Common myeloid progenitor, CD34-positive (primary cell): ENCODE measurements around the gene AOC2.
"Not testable (repeated sequence)": the region's sequence is repeated elsewhere in the genome, so short reads cannot be mapped to it uniquely, and the experiment has no call there.

Experiments
- CTCF ChIA-PET: fragments of 350-600 bp; sonication (Branson Sonifier 250); formaldehyde crosslinking; loops from one replicate; lab custom pipeline; 2021; ENCODE audit warnings: antibody characterized with exemption; lab: Charles Lee
- POLR2A ChIA-PET: fragments of 350-600 bp; sonication (Branson Sonifier 250); formaldehyde crosslinking; loops from one replicate; lab custom pipeline; 2021; ENCODE audit warnings: antibody characterized with exemption; lab: Charles Lee
- DNase-seq, 3 donors: peaks; one replicate each; pipeline versions ENCODE4 v3.0.0 to v3.0.0-alpha.2; 2013
- H3K27ac ChIP-seq, 2 experiments: 1 replicate in 1 of 2; 2 replicates in 1 of 2; pipeline ENCODE4 v1.7.0; 2013; ENCODE audit warnings: inconsistent platforms in 2 of 2, low read length in 2 of 2, mild to moderate bottlenecking in 2 of 2, low read depth in 1 of 2, moderate library complexity in 1 of 2; ENCODE audit not compliant: severe bottlenecking in 2 of 2, insufficient read depth in 1 of 2, poor library complexity in 1 of 2
- H3K27me3 ChIP-seq, 5 experiments: replicated peaks in 2 of 5; 1 replicate in 3 of 5; 2 replicates in 2 of 5; pipeline versions ENCODE4 v1.6.1 to v1.7.0; 2013; ENCODE audit warnings: low read length in 4 of 5, mild to moderate bottlenecking in 2 of 5, moderate library complexity in 2 of 5, inconsistent platforms in 1 of 5; ENCODE audit not compliant: insufficient read depth in 5 of 5, control insufficient read depth in 4 of 5
- H3K36me3 ChIP-seq, 4 experiments: 1 replicate in 2 of 4; 2 replicates in 2 of 4; pipeline versions ENCODE4 v1.6.1 to v1.7.0; 2013; ENCODE audit warnings: low read length in 3 of 4, control low read depth in 1 of 4, mild to moderate bottlenecking in 1 of 4; ENCODE audit not compliant: control insufficient read depth in 4 of 4, insufficient read depth in 4 of 4
- H3K4me1 ChIP-seq, 4 experiments: 1 replicate in 3 of 4; 2 replicates in 1 of 4; pipeline versions ENCODE4 v1.6.1 to v1.7.1; 2013; ENCODE audit warnings: low read length in 3 of 4, mild to moderate bottlenecking in 3 of 4, control low read depth in 1 of 4, inconsistent platforms in 1 of 4, moderate library complexity in 1 of 4; ENCODE audit not compliant: control insufficient read depth in 4 of 4, insufficient read depth in 4 of 4; ENCODE audit errors: control extremely low read depth in 1 of 4
- H3K4me3 ChIP-seq, 7 experiments: 1 replicate in 4 of 7; 2 replicates in 3 of 7; pipeline versions ENCODE4 v1.5.1 to v1.7.0; 2013; ENCODE audit warnings: mild to moderate bottlenecking in 7 of 7, low read length in 6 of 7, moderate library complexity in 6 of 7, inconsistent platforms in 2 of 7, low read depth in 2 of 7, control low read depth in 1 of 7; ENCODE audit not compliant: insufficient read depth in 4 of 7, control insufficient read depth in 1 of 7; ENCODE audit errors: extremely low read depth in 1 of 7
- H3K9me3 ChIP-seq, 5 experiments: 1 replicate in 4 of 5; 2 replicates in 1 of 5; pipeline versions ENCODE4 v1.6.1 to v1.7.1; 2013; ENCODE audit warnings: low read length in 4 of 5, mild to moderate bottlenecking in 2 of 5, inconsistent platforms in 1 of 5, low read depth in 1 of 5, moderate library complexity in 1 of 5; ENCODE audit not compliant: control insufficient read depth in 4 of 5, insufficient read depth in 2 of 5; ENCODE audit errors: control extremely low read depth in 1 of 5
- WGBS: methylation state at CpG from one replicate; pipeline ENCODE4 v1.1.5; 2013; ENCODE audit not compliant: insufficient coverage; 5-methylcytosine and 5-hydroxymethylcytosine counted together

Gene AOC2

GRCh38 chr17:42898147-42898811, 53.9 kb downstream of the AOC2 start:
- CTCF ChIA-PET, result interaction anchor here (0.6 to 1.6 kb wide), 4 partner anchors 8 to 17 kb away, joined by 3 read pairs; no protein-coding TSS in a partner anchor
- Histone ChIP-seq H3K4me3 (no peak overlapping the region), H3K36me3 (no peaks in the 10 kb centered on the region), H3K27ac (no peak overlapping the region), H3K4me1 (peaks cover 0 to 12% (median 8%) of the 10 kb centered on the region in 4 experiments), H3K9me3 (no peaks in the 10 kb centered on the region), H3K27me3 (no peaks in the 10 kb centered on the region)
- DNase-seq, result no peak
- WGBS, result 98% methylated on average over 4 of the region's 7 CpGs
- POLR2A ChIA-PET, result no interaction called here

GRCh38 chr17:42899981-42900380, 55.6 kb downstream of the AOC2 start:
- DNase-seq, H3K27me3 ChIP-seq, H3K4me3 ChIP-seq, CTCF ChIA-PET, H3K9me3 ChIP-seq, H3K4me1 ChIP-seq, H3K27ac ChIP-seq, H3K36me3 ChIP-seq, POLR2A ChIA-PET: not testable (repeated sequence)
- 100% methylated on average over 1 of the region's 3 CpGs for WGBS
